ENCODE measurements around the gene TMEM31. TPM values are rescaled to one million over a fixed set of nuclear protein-coding genes. Genes with fewer than 3 reads are reported as not detected.

Gene TMEM31
- total and polyA plus RNA-seq, 2 of the 4 experiments (the other 2 are of a cell fraction) = 0.17 TPM; not detected in 1

DNA sequence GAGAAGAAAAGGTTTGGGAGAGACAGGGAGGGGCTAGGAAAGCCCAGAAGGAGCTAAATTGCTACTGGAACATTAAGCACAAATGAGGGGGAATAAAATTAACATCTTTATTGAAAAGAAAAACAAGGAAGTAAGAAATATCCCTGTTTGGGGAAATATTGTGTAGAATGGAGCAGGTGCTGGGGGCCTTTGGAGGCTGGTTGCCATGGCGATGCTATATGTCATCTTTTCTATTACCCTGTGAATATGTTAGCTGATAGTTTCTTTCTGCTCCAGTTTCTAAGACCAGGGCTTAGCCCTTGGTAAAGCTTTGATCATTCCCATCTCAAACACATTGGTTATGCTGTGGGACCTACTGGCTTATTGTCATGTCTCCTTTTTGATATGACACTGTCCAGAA lies 28.7 kb downstream of the TMEM31 start:
- H3K4me3 ChIP-seq (ENCODE audit: insufficient read depth, low read depth, low read length) = no peak overlapping the region
- no peak overlapping the region for H2AFZ ChIP-seq (replicated peaks; ENCODE audit: low read length, poor library complexity)
- dilution Hi-C loops (cut with HindIII; ENCODE audit: low sequenced_read_pairs, unreplicated experiment) (no loop called here), in situ Hi-C loops (cut with MboI; ENCODE audit: low sequenced_read_pairs) (no loop called here), intact Hi-C loops (cut with micrococcal nuclease) (no loop called here)
- POLR2A ChIA-PET (ENCODE audit: unreplicated experiment) = no interaction called here
- no peak overlapping the region for H3K4ac ChIP-seq (ENCODE audit: low read depth, low read length)
- no peak overlapping the region for H2BK5ac ChIP-seq (ENCODE audit: low read depth, low read length, poor library complexity, severe bottlenecking)
- TF ChIP-seq RFX5 (IDR thresholded peaks at IDR 0.05; ENCODE audit: low read depth, low read length) (no peak), NFE2L2 (IDR thresholded peaks at IDR 0.05; ENCODE audit: low read depth, low read length) (no peak), MAFK (IDR thresholded peaks at IDR 0.05; ENCODE audit: low read depth, low read length) (no peak), MAZ (IDR thresholded peaks at IDR 0.05; ENCODE audit: borderline replicate concordance, low read depth, low read length) (no peak), CEBPB (IDR thresholded peaks at IDR 0.05; ENCODE audit: low read depth, low read length) (no peak), FOS (IDR thresholded peaks at IDR 0.05; ENCODE audit: low read depth, low read length) (no peak), CTCF (conservative IDR thresholded peaks at IDR 0.05; ENCODE audit: low read depth, low read length) (no peak), MXI1 (IDR thresholded peaks at IDR 0.05; ENCODE audit: borderline replicate concordance, low read depth, low read length) (no peak), USF2 (IDR thresholded peaks at IDR 0.05; ENCODE audit: low read depth, low read length) (no peak), RAD21 (IDR thresholded peaks at IDR 0.05; ENCODE audit: low read length) (no peak), RCOR1 (IDR thresholded peaks at IDR 0.05; ENCODE audit: insufficient replicate concordance, low read length) (no peak), CHD1 (IDR thresholded peaks at IDR 0.05; ENCODE audit: low read depth, low read length) (no peak)
- TF ChIP-seq, protein P1, sequence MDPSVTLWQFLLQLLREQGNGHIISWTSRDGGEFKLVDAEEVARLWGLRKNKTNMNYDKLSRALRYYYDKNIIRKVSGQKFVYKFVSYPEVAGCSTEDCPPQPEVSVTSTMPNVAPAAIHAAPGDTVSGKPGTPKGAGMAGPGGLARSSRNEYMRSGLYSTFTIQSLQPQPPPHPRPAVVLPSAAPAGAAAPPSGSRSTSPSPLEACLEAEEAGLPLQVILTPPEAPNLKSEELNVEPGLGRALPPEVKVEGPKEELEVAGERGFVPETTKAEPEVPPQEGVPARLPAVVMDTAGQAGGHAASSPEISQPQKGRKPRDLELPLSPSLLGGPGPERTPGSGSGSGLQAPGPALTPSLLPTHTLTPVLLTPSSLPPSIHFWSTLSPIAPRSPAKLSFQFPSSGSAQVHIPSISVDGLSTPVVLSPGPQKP (IDR thresholded peaks at IDR 0.05; ENCODE audit: borderline replicate concordance, low read depth, low read length) = no peak
- WGBS, 2 experiments (ENCODE audit: extremely low coverage in 2 of 2, insufficient read length in 1 of 2) = no CpG with 5 or more reads among the region's 1 CpG
- no peak for DNase-seq
- peaks cover 11% of the 10 kb centered on the region for H3K27me3 ChIP-seq (ENCODE audit: control insufficient read depth, insufficient read depth, low read length)
- no peak overlapping the region for H2BK15ac ChIP-seq (ENCODE audit: low read depth, low read length)
- H4K5ac ChIP-seq (ENCODE audit: low read depth, low read length) = no peak overlapping the region
- H3K9ac ChIP-seq (ENCODE audit: low read depth, low read length) = no peak overlapping the region
- no peaks in the 10 kb centered on the region for H4K20me1 ChIP-seq (ENCODE audit: insufficient read depth, low read length)
- H2BK20ac ChIP-seq (ENCODE audit: low read depth, low read length) = no peak overlapping the region
- H3K18ac ChIP-seq (ENCODE audit: low read depth, low read length) = no peak overlapping the region
- no peaks in the 10 kb centered on the region for H3K79me1 ChIP-seq (ENCODE audit: low read depth in 1 of 2, low read length in 2 of 2)
- H3K4me1 ChIP-seq (ENCODE audit: control insufficient read depth, insufficient read depth, low read length) = no peaks in the 10 kb centered on the region
- no peak overlapping the region for H2BK120ac ChIP-seq (ENCODE audit: low read depth, low read length)
- H3K9me1 ChIP-seq (ENCODE audit: insufficient read depth, low read length) = no peaks in the 10 kb centered on the region
- H4K91ac ChIP-seq (ENCODE audit: insufficient read depth, low read depth, low read length) = no peak overlapping the region
- no peak overlapping the region for H3K23ac ChIP-seq (ENCODE audit: low read depth, low read length)
- H3K56ac ChIP-seq (ENCODE audit: extremely low read depth, insufficient read depth, low read length) = no peak overlapping the region
- no peak for ATAC-seq (ENCODE audit: low read depth)
- H3K9me3 ChIP-seq (ENCODE audit: control insufficient read depth, insufficient read depth, low read length) = no peaks in the 10 kb centered on the region; the same call in 1 of the 2 replicates
- H3K14ac ChIP-seq (replicated peaks; ENCODE audit: low read depth, low read length) = no peak overlapping the region
- H2AK9ac ChIP-seq (replicated peaks; ENCODE audit: low read depth, low read length, poor library complexity) = no peak overlapping the region
- H3K27ac ChIP-seq (ENCODE audit: insufficient read depth, low read length) = no peak overlapping the region
- BruUV-seq (replicated peaks) = no TSS peak
- no peak overlapping the region for H3K4me2 ChIP-seq (ENCODE audit: low read depth, low read length)
- no peaks in the 10 kb centered on the region for H3K36me3 ChIP-seq (ENCODE audit: control insufficient read depth, insufficient read depth, low read length)
- H2AK5ac ChIP-seq (ENCODE audit: low read depth, low read length) = no peak overlapping the region
- CTCF ChIA-PET = interaction anchor here (1.1 kb wide), 1 partner anchor 34 kb away, joined by 3 read pairs; no protein-coding TSS in a partner anchor
- H4K8ac ChIP-seq (ENCODE audit: low read depth in 2 of 2, low read length in 2 of 2) = no peak overlapping the region

All from IMR-90 (cell line).